H54 (cell line): ENCODE results near the gene ERICH6.
"Not testable (repeated sequence)": the region's sequence is repeated elsewhere in the genome, so short reads cannot be mapped to it uniquely, and the experiment has no call there.

Source experiments
- DNase-seq: peaks from one replicate; pipeline ENCODE4 v3.0.0; 2011; ENCODE audit warnings: low spot score, mixed read lengths; ENCODE audit not compliant: insufficient read length
- FAIRE-seq: peaks from 3 replicates; lab custom pipeline; 2011; peaks lifted over from hg19 to GRCh38; lab: Jason Lieb, UNC
- POLR2A ChIP-seq: IDR thresholded peaks from 2 replicates; pipeline ENCODE4 v1.6.1; 2011; ENCODE audit warnings: low read depth, mild to moderate bottlenecking, low read length

ERICH6 gene

DNA sequence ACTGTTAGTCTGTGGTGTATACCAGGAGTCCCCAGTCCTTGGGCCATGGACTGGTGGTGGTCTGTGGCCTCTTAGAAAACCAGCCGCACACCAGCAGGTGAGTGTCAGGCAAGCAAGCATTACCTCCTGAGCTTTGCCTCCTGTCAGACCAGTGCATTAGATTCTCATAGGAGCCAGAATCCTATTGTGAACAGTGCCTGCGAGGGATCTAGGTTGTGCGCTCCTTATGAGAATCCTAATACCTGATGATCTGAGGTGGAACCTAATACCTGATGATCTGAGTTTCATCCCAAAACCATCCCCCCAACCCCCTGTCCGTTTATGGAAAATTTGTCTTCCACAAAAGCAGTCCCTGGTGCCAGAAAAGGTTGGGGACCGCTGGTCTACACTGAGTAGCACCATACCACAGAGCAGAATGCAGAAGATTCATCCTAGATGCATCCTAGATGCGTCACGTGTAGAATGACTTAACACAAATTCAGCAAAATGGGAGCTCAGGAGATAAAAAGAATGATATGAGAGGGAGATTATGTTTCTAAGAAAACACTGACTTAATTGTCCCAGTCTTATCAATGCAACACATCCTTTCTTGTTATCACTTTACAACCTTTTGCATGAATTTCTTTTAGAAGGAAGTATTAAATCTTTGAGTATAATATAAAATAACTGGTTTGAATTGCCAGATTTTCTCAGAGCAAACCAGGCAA, 72.1 kb downstream of the ERICH6 start:
- DNase-seq = no peak
- TF ChIP-seq POLR2A = no peak
- no peak for FAIRE-seq

DNA sequence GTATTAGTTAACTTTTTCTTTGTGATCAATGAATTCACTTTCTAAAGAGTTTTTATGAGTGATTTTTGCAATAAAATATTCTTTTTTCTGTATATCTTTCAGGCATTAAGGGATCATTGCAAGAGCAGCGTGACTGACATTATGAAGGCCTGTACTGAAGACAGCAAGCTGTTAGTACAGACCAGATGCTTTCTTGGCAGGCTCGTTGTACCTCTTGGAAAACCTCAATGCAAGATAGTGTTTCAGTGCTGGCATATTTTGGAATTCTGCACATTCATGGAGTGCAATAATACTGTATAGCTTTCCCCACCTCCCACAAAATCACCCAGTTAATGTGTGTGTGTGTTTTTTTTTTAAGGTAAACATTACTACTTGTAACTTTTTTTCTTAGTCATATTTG, 76.2 kb downstream of the ERICH6 start:
- DNase-seq = no peak
- FAIRE-seq = no peak
- TF ChIP-seq POLR2A = no peak

DNA sequence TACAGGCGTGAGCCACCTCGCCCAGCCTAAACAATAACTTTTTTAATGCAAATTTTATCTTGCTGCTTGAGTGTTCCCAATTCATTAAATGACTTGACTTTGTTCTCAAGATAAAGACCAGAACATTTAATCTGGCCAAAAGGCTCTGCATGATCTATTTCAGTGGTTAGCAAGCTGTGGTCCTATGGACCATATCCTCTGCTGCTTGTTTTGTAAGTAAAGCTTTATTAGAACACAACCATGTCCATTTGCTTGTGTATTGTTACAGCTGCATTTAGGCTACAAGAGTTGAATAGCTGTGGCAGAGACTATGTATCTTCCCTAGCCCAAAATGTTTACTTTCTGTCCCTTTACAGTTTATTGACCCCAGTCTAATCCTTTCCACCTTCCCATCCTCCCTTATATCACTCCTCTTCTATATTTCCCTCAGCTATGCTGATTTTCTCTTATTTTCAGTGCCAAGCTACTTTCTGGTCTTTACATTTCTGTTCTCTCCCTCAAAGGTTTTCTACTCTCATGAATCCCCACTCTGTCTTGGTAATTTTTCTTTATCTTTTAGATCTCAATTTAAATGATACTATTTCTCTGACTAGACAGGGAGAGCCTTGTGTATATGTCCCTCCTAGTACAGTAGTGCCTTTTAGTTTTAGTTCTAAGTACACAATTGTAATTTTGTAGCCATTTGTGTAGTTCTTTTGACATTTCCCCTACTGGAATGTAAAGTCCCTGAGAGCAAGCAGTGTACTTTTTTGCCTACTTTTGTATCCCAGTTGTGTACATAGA, 77.4 kb downstream of the ERICH6 start:
- no peak for DNase-seq
- no peak for FAIRE-seq
- no peak for TF ChIP-seq POLR2A

DNA sequence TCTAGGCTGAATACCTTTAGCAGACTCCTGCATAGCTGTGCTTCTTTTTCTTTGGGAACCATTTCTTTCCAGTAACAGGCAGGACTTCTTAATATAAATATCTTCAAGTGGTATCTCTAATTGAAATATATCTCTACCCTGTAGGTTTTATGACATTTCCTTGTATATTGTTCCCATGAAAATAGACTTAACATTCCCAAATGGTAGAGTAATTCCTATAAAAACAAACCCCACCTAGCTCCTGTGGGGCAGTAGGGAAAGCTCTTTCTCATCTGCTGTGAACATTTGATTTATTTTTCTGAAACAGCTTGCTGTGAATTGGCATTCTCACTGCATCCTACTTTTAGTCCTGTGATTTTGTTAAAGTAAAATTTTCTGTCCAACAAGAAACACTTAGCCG, 79.8 kb downstream of the ERICH6 start:
- TF ChIP-seq POLR2A = no peak
- DNase-seq (no peak), FAIRE-seq (peak; percentile 58)

DNA sequence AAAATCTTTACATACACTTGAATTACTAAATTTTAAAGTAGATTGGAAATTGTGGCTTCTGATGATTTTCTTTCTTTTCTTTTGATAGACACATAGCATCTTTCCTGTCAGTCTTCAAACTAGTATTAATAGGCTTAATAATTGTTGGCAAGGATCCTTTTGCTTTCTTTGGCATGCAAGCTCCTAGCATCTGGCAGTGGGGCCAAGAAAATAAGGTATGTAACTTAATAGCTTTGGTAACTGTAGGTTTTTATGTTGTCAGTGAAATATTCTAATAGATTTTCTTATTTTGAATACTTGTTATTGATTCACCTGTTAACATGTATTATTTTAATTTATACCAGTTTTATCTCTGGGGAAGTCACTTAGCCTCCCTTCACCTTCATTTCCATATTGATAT, 80.8 kb downstream of the ERICH6 start:
- peak; percentile 20 for FAIRE-seq
- not testable (repeated sequence) for DNase-seq

DNA sequence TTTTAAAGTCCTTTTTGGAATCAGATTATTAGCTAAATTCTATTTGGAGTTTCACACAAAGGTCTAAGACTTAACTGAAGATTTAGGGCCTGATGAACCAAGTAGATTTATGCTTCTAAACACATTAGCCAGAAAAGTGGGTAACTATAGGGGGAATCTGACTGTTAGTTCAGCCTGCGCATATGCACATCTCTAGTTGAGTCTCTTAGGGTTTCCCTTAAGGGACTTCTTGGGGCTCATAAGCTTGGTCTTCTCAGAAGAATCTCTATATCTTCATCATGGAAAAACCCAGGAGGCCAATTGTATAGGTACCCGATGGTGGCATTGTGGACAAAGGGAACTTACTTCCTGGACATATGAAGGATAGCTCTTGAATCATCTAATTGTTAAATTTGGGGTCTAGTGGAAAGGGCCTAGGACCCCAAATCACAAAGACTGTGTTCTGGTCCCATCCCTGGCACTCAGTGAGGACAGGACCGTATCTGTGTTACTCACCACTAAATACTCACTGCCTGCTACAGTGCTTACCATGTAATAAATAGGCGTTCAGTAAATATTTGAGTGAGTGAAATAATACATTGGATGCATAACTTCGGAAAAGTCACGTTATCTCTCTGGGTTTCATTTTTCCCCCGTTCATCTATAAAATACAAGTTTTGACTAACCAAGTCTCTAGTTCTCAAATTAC, 83.6 kb downstream of the ERICH6 start:
- FAIRE-seq (peak; percentile 36), DNase-seq (no peak)
- no peak for TF ChIP-seq POLR2A

DNA sequence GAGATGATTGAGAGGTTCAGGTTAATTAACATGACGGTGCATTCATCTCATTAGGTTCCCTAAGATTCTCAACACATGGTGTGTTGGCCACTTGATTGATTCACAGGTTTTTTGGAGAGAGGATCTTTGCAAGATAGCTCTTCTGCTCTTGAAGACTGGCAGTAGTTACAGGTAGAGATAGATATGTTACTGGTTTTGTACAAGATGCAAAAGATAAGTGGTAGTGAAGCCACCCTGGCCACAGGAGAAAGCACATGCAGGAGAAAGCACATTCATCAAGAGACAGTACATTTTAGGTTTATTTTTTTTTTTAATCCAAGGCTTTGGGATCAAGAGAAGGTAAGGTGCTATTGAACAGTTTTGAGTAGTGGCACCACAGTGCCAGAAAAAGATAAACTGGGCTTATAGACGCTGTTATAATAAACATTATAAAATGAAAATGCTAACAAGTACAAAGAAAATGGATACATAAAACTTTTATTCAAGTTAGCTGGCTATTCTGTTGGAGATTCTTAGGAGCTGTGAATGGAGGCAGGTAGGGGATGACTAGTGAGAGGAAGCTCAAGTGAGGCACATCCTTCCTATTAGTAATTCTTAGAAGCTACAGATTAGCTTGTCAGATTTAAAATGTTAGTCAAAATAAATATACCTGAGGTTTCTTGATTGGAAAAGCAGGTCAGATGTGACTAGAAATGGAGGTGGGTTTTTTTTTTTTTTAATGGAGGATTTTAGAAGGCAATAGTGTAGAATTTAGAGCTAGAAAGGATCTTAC, 89.8 kb downstream of the ERICH6 start:
- TF ChIP-seq POLR2A = no peak
- FAIRE-seq (peak; percentile 15), DNase-seq (no peak)

DNA sequence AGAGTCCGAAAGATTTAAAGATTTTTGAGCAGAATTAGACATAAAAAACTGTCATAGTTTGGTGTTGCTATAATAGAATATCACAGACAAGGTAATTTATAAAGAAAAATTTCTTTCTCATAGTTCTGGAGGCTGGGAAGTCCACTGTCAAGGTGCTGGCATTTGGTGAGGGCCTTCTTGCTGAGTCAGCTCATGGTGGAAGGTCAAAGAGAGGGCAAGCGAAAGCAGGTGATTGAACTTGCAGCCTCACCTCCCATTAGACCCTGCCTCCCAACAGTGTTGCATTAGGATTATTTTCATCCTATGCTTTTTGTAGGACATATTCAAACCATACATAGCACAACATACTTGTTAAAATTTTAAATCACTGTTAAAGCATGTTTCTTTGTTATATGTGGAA, 90.7 kb downstream of the ERICH6 start:
- no peak for TF ChIP-seq POLR2A
- DNase-seq (no peak), FAIRE-seq (no peak)

DNA sequence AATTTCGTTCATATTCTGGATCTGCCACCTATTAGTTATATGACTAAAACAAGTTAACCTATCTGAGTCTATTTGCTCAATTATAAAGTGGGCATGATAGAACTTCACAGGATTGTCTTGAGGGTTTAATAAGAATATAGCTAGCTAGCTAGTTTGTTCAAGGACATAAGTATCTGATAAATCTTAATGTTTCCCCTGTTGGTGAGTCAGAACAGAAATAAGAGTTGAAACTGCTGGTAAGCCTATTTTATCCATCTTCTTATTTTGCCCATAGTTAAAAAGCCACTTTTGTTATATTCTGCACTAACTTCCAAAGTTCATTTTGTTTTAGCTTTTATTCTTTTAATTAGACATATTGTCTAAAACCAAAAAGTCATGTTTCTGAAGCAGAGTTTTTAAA, 91.2 kb downstream of the ERICH6 start:
- FAIRE-seq (peak; percentile 67), DNase-seq (no peak)
- no peak for TF ChIP-seq POLR2A

DNA sequence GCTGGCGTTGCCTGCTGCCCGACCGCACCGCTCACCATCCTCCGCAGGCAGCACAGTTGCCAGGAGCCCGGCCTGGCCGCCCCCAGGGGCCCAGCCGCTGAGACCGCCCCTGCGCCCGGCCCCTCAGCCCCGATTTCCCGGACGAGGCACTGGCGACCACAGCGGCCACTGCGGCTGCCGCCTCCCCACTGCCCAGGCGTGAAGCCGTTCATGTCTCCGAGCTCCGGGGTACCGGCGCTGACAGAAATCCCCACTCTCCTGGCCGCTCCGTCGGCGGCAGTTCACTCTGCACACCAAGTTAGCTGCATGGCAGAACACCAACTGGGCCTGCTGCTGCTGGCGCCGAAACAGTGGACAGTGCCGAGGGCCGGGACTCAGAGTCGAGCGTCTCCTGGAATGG, 92.1 kb downstream of the ERICH6 start:
- no peak for FAIRE-seq
- DNase-seq = no peak
- TF ChIP-seq POLR2A = no peak

DNA sequence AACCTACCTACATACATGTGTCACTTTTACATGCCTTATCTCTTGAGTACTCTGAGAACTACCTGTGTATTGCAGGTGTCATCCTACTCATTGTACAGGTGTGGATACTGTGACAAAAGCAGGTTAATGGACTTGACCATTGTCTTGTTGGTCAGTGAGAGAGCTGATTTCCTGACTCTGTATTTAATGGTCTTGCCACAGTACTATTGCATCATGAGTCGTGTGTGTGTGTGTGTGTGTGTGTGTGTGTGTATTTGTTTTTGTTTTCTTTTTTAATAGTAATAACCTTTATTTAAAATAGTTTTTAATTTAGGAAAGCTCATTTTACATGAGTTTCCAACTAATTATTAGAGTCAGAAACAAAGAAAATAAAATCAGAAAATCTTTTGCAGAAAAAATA, 92.9 kb downstream of the ERICH6 start:
- FAIRE-seq = no peak
- no peak for TF ChIP-seq POLR2A
- DNase-seq = no peak

DNA sequence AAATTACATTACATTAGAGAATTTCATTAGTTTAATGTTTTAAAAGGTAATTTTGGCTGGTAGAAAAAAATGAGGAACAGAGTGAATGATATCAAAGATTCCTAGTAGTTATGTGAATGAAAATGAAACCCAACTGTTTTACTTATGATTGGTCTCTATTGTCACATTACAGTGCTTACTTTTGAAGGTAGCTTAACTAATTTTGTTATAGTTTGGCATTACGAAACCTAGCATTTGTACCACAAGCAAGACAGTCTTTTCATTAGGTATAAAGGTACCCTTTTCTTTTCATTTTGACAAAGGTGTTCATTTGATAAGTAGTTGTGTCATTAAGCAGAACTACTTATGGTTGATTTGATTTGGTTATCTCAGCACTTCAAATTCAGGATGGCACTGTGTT, 93.7 kb downstream of the ERICH6 start:
- peak; percentile 43 for FAIRE-seq
- no peak for TF ChIP-seq POLR2A
- DNase-seq = no peak
